RCC 7860 (cell line): ENCODE measurements around the gene CDC42BPB.

Source experiments
- DNase-seq: peaks from one replicate; pipeline ENCODE4 v3.0.0-alpha.2; 2015; ENCODE audit warnings: low spot score
- FAIRE-seq: peaks from 2 replicates; lab custom pipeline; 2012; peaks lifted over from hg19 to GRCh38; lab: Jason Lieb, UNC

CDC42BPB gene

DNA sequence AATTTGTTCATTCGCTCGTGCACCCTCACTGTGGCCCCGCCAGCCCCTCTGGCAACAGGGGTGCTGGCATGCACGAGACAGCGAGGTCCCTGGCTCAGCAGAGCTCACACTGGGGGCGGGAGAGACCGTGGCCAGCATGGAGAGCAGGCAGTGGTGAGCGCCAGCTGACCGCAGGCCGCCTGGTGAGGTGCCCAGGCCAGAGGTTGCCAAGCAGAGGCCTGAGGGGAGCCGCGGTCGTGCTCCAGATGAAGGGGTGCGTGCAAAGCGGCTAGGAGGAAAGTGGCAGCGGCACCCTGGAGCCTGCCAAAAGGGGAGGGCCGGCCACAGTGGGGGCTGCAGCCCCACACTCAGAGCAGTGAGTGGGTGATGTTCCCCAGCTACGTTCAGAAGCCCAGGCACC is 56.1 kb downstream of the CDC42BPB start:
- DNase-seq: no peak
- FAIRE-seq: no peak

GRCh38 chr14:103000291-103000921 is 56.9 kb downstream of the CDC42BPB start:
- no peak for FAIRE-seq

GRCh38 chr14:102999227-102999895 is 58.0 kb downstream of the CDC42BPB start:
- FAIRE-seq (no peak), DNase-seq (no peak)

More at GRCh38 chr14:103000291-103000921, 56.9 kb downstream of the CDC42BPB start:
- DNase-seq: no peak

DNA sequence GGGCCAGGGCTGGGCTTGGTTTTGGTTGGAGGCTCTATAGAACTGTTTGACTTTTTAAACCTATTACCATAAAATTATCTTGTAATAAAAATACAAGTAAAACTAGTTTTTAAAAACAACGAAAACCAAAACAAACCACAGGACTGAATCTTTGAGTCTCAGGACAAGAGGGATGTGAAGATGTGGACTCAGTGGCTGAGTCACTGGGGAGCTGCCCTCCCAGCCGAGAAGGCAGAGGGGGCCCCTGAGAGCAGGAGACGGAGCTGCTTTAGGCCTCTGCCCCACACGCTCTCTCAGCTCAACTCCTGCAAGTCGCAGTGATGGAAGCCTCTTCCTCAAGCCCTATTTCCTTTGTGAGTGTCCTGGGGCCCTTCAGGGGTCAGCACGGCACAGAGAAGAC is 59.0 kb downstream of the CDC42BPB start:
- FAIRE-seq: no peak
- DNase-seq: no peak

DNA sequence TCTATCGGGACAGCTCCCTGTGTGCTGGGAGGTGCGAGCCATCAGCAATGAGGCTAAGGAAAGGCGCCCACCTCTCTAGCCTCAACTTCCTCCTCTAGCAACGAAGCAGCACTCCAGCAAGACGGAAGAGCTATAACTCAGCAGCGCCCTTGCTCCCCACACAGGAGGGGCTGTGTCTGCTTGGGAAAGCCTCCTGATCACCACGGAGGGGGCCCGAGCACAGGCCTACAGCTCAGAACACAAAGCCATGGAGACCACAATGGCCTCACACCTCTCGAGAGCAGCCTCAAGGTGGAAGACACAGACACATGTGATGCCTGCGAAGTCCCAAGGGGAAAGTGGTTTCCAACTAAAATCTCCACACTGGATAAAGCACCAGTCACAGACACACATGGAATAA is 60.4 kb downstream of the CDC42BPB start:
- no peak for DNase-seq
- FAIRE-seq: no peak

GRCh38 chr14:102994689-102995088 is 62.7 kb downstream of the CDC42BPB start:
- no peak for FAIRE-seq

GRCh38 chr14:102993523-102993922 is 63.8 kb downstream of the CDC42BPB start:
- FAIRE-seq: no peak
- DNase-seq: peak; percentile 27

More at GRCh38 chr14:102994689-102995088, 62.7 kb downstream of the CDC42BPB start:
- no peak for DNase-seq

- FAIRE-seq (no peak), DNase-seq (no peak)
Measured at GRCh38 chr14:102991376-102991775, 66.0 kb downstream of the CDC42BPB start.

GRCh38 chr14:102988054-102988453 is 69.3 kb downstream of the CDC42BPB start:
- FAIRE-seq: no peak

DNA sequence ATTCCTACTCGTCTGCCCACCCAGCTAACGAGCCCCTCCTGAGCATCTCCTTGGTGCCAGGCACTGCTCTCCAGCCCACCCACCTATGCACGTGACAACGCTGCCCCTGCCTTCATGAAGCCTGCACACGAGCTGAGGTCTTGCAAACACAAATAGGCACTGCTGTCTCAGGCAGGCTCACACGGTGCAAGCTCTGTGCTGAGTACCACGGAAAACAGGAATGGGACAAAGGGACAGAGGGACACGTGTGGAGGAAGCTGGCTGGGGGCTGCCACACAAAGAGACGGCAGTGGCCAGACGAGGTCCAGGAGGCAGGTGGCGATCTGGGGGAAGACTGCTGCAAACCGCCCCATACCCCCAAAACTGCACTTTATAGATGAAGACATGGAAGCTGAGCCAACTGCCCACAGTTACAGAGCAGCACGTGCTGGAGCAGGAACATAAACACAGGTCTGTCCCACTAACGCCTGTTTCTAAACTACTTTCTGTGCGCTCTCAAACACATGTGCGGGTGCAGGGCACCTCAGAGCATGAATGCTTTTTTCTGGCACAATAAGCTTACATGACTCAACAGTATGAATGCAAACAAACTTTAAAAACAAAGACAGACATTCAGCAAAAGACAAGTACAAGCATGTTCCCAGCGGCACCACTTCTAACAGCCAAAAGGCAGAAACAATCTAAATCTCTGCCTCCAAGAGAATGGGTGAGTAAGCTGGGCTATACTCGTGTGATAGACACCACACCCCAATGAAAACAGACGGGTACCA is 70.4 kb downstream of the CDC42BPB start:
- FAIRE-seq: no peak

More at GRCh38 chr14:102988054-102988453, 69.3 kb downstream of the CDC42BPB start:
- DNase-seq: no peak

GRCh38 chr14:102985665-102986064 is 71.7 kb downstream of the CDC42BPB start:
- no peak for FAIRE-seq
- DNase-seq: no peak

More for the DNA sequence above, 70.4 kb downstream of the CDC42BPB start:
- DNase-seq: no peak

- FAIRE-seq: no peak
- no peak for DNase-seq
Measured at GRCh38 chr14:102984336-102985102, 72.8 kb downstream of the CDC42BPB start.

- DNase-seq (no peak), FAIRE-seq (no peak)
Measured at GRCh38 chr14:102983496-102983895, 73.9 kb downstream of the CDC42BPB start.

DNA sequence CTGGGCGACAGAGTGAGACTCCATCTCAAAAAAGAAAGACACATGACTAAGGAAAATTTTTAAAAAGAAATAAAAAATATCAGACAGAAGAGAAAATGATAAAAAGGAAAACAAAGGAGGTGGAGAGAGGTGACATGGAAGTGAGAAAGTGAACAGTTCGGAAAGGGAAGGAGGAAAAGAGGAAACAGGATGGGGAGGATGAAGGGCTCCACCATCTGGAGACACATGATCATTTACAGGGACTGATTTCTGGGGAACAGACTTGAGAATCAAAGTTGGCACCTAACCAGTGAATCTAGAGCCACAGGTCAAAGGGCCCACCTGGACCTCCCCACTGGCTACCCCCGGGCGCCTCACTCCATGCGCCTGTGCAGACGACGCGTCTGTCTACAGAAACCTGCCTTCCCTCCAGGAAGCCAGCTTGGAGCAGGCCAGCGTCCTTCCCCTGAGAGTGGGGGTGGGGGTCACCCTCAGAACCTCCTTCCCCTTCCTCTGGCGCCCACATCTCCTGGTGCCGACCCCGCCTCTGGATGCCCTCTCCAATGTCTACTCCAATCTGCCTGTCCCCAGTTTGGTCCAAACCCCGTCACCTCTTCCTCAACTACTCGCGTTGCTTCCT is 74.4 kb downstream of the CDC42BPB start:
- no peak for DNase-seq

DNA sequence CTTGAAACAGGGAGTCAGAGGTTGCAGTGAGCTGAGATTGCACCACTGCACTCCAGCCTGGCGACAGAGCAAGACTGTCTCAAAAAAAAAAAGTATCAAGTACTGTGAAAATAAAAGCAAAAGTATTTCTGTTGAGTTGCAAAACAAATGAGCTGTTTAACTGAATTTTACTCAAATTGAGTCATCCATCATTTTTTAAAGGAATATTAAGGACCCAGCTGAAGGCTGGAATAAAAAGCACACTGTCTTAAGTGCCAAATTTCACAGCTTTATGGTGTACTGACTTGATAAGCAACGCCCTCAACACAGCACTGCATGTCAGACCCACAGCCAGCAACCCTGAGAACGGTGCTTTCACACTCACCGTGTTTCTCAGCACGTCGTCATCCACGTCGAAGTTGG is 76.9 kb downstream of the CDC42BPB start:
- FAIRE-seq (no peak), DNase-seq (no peak)

More for the DNA sequence above, 74.4 kb downstream of the CDC42BPB start:
- no peak for FAIRE-seq

GRCh38 chr14:102979406-102979805 is 77.9 kb downstream of the CDC42BPB start:
- no peak for DNase-seq
- no peak for FAIRE-seq

- DNase-seq (no peak), FAIRE-seq (no peak)
Measured at GRCh38 chr14:102977475-102977874, 79.9 kb downstream of the CDC42BPB start.

DNA sequence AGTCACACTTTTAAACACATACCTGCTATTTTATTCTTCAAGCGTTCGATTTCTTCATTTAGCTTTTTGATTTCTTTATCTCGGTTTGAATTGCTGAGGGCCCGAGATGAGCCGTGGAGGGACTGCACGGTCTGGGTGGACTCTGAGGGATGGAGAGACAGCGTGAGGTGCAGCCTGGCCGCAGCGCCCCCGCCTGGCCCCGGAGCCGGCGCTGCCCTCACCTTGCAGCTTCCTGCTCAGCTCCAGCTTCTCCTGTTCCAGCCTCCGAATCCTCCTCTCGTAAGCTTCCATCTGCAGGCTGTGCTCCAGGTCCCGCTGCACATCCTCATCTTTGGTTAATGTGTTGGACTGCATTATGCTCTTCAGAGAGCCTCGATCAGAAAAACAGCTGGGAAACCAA is 81.7 kb downstream of the CDC42BPB start:
- DNase-seq (no peak), FAIRE-seq (no peak)

DNA sequence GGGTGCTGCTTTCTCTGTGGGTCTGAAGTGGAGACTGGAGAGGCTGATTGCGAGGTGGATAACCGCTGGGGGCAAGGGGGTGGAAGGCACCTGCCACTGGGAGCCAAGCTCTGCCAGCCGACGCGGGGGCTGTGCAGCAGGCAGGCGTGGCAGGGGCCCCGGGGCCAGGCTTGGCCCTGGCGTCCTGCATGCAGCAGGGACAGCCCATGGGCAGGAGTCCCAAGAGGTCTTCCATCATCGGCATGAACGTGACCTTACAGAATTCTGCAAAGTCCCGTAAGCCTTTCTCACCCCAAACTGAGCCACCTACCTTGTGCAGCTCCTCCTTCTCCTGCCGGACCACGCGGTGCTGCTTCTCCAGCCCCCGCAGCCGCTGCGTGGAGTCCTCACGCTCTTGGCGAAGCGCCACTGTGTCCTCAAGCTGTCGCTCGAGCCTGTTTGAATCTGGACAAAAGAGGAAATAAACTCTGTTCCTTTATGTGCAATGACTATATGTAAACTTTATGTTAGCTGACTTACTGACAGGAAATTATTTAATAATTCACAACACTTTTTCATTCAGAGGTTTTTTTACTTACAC is 83.6 kb downstream of the CDC42BPB start:
- no peak for FAIRE-seq
- DNase-seq: no peak
